GM12873 (cell line): ENCODE measurements around the gene ZNF534.

Experiments used
- CTCF ChIP-seq: IDR thresholded peaks from 2 replicates; pipeline ENCODE4 v1.5.1; 2012; ENCODE audit warnings: low read depth, mild to moderate bottlenecking, moderate library complexity, low read length, control low read depth; ENCODE audit not compliant: insufficient read depth; ENCODE audit errors: missing control alignments

ZNF534 gene

DNA sequence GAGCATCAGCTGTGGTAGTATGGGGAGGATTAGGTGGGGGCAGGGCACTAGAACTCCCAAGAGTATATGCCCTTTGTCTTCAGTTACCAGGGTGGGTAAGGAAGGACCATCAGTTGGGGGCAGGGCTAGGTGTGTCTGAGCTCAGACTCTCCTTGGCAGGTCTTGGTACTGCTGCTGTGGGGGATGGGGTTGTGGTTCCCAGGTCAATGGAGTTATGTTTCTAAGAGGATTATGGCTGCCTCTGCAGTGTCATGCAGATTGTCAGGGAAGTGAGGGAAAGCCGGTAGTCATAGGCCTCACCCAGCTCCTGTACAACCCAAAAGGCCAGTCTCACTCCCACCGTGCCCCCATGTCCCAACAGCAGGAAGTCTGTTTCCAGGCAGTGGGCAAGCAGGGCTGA is 15.6 kb downstream of the ZNF534 start:
- TF ChIP-seq CTCF = no peak

DNA sequence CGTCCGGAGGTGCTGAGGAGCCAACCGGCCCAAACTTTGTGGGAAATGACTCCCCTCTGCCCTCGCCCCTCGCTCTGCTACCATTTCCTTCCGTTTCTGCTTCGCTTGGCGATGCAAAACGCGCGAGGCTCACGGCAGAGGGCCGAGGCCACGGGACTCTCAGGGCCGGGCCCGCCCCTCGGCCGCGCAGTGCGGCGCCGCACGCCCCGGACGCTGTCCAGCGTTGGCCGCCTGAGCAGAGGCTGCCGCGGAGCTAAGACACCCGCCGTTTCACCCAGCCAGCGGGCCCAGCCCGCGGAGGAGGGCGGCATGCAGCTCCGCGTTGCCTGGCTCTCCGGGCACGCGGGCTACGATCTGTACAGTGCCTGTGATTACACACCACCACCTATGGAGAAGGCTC is 22.3 kb downstream of the ZNF534 start:
- TF ChIP-seq CTCF = no peak

DNA sequence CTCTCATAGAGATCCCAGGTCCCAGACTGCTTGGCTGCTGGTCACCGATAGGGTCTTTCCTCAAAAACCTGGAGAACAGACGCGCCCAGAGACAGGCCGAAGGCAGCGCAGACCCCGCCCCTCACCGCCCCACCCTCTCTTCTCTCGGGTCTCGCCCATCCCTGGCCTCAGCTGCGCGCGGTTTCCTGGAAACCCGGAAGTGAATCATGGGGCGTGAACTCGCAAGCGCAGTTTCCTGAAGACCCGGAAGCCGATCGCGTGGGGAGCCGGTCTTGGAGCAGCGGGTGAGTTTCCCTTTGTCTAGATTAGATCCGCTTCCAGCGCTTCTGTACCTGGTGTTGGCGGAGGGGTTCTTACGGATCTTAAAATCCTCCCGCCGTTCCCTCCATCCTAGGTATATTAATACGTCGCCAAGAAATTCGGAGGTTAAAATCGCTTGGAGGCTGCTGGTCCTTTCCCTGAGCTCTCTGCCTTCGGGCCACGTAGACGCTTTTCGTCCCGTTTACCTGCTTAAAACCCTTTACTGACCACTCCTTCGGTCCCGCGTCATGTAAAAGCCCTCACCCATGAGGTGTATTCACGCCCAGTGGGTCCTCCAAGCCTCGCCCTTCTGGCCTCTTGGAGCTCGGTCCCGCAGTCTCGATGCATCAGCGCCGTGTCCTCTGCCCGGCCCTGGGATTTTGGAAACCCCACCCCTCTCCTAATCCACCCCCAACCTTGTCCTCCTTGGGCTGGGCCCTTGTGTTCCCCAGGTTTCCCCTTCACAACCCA is 24.6 kb downstream of the ZNF534 start, which contains the start of gene ZNF578:
ZNF578 (plus strand) TSS at position 230 of the 771 bp plus-strand sequence. CDS start 48,293 bp downstream, outside the sequence.
- TF ChIP-seq CTCF = no peak

DNA sequence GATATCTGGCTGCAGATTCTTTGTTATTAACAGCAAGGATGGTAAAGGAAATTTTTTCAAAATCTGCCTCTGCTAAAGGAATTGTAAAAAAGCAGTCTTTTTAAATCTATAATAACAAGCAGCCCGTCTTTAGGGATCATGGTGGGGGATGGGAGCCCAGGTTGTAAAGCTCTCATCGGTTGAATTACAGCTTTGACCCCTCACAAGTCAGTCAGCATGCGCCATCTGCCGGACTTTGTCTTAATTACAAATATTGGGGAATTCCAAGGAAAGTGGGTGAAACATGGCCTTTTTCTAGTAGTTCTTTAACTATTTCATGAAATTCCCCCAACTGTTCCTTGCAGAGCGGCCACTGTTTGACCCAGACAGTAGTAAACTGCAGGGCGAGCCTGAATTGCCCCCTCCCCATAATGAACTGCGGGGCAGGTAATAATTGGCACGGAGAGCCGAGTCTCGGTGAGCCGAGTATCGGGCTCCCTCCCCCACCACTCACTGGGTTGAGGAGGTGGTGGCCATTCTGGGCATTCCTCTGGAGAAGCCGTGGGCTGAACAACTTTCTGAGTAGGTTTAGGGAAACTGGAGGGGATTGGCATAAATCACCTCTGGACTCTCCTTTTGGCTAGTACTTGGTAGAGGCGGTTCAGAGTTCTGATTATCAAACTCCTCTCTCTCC is 36.0 kb downstream of the ZNF534 start:
- TF ChIP-seq CTCF = no peak

DNA sequence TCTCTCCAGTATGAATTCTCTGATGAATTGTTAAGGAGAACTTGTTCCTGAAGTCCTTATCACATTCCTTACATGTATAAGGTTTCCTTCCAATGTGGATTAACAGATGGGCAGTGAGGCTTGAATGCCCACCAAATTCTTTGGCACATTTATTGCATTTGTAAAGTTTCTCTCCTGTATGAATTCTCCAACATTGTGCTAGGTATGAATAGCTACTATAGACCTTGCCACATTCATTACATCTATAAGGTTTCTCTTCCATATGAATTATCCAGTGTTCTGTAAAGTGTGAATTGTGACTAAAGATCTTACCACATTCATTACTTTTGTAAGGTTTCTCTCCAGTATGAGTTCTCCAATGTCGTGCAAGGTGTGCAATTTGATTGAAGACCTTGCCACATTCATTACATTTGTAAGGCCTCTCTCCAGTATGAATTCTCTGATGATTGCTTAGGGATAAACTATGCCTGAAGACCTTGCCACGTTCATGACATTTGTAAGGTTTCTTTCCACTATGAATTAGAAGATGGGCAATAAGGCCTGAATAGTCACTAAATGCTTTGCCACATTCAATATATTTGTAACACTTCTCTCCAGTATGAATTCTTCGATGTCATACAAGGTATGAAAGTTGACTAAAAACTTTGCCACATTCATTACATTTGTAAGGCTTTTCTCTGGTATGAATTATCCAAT is 44.9 kb downstream of the ZNF534 start:
- TF ChIP-seq CTCF = no peak

DNA sequence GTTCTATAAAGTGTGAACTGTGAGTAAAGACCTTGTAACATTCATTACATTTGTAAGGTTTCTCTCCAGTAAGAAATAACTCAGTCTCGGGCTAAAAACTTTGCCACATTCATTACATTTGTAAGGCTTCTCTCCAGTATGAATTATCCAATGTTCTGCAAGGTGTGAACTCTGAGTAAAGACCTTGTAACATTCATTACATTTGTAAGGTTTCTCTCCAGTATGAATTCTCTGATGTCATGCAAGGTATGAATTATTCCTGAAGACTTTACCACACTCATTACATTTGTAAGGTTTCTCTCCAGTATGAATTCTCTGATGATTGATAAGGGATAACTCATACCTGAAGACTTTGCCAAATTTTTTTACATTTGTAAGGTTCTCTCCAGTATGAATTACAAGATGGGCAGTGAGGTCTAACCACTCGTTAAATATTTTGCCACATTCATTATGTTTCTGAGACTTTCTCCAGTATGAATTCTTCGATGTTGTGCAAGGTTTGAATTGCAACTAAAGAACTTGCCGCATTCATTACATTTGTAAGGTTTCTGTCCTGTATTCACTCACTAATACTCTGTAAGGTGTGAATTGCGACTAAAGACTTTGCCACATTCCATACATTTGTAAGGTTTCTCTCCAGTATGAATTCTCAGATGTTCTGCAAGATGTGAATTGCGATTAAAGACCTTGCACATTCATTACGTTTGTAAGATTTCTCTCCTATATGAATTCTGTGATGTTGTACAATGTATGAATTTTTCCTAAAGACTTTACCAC is 45.6 kb downstream of the ZNF534 start:
- TF ChIP-seq CTCF = no peak
